GM19328 (cell line): ENCODE results near the gene DGKD.

ENCODE experiments used
- ATAC-seq: cut with Tn5 transposase; IDR thresholded peaks from one replicate; pipeline ENCODE4 v1.9.1; 2021; ENCODE audit warnings: mild to moderate bottlenecking, moderate library complexity; ENCODE audit not compliant: unreplicated experiment

The DGKD gene

GRCh38 chr2:233492078-233492477 lies 137.8 kb downstream of the DGKD start:
- ATAC-seq: no peak

DNA sequence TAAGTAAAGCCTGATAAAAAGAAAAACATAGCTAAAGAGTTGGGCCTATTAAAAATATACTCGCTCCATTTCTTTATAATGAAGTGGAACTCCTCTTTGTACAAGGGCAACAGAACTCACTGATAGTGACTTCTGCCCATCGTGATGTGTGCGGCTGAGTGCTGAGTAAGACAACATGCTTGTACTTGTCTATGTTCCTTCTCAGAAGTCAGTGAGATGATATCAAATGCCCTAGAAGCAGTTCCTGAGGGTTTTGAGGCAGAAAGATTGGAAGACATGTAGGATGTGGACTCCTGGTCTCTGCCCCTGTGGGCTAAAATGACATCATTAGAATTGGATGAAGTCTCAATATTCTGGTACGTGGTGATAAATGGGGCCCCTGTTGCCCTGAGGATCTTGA lies 138.5 kb downstream of the DGKD start:
- ATAC-seq: no peak

- ATAC-seq: no peak
Observed at GRCh38 chr2:233495503-233496496, 141.5 kb downstream of the DGKD start.

DNA sequence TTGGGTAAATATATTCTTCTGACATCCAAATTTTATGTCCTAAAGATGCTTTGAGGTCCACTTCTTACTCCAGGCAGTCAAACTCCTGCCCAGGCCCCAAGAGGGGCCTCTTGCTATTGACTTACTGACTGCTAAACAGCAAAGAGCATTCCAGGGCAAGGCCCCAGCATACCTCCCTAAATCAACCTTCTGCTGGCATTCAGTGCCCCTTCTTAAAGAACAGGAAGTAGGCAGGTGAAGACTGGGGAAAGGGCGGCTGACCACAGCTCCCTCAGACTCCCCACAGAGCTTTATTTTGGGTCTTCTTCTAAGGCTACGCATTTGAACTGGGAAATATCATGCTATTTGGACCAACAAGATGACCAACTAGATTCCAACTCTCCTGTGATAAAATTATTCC lies 143.4 kb downstream of the DGKD start:
- no peak for ATAC-seq

GRCh38 chr2:233498126-233498525 lies 143.8 kb downstream of the DGKD start:
- no peak for ATAC-seq

- ATAC-seq: no peak
Observed at GRCh38 chr2:233499928-233500327, 145.6 kb downstream of the DGKD start.

DNA sequence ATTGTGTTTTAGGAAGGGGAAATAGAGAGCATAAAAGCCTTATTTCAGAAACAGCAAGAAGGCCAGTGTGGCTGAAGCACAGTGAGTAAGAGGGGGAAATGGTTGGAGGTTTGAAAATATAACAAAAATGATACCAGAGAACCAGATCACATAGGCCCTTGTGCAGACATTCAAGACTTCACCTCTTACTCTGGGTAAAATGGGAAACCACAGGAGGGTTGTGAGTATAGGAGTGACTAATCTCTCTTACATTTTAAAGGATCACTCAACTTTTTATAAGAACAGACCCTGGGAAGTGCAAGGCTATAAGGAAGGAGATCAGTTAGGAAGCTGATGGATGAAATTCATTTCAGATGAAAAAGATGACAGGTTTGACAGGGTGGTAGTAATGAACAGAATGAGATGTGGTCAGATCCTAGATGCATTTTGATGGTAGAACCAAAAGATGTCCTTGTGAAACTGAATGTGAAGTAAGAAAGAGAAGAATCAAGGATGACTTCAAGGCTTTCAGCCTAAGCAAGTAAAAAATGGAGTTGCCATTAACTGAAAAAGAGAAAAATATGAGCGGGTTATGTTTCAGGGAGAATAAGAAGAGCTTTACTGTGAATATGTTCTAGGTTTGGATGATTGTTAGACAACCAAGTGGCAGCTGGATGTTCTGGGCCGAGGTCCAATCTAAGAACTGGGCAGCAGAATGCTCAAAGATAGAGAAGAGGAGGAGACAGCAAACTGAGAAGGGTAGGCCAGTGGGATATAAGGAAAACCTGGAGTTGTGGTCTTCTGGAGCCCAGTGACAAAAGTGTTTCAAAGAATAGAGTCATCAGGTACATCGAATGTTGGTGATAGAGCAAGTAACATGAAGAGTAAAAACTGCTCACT lies 147.1 kb downstream of the DGKD start:
- ATAC-seq: no peak

- ATAC-seq: no peak
Observed at GRCh38 chr2:233503481-233503880, 149.2 kb downstream of the DGKD start.

DNA sequence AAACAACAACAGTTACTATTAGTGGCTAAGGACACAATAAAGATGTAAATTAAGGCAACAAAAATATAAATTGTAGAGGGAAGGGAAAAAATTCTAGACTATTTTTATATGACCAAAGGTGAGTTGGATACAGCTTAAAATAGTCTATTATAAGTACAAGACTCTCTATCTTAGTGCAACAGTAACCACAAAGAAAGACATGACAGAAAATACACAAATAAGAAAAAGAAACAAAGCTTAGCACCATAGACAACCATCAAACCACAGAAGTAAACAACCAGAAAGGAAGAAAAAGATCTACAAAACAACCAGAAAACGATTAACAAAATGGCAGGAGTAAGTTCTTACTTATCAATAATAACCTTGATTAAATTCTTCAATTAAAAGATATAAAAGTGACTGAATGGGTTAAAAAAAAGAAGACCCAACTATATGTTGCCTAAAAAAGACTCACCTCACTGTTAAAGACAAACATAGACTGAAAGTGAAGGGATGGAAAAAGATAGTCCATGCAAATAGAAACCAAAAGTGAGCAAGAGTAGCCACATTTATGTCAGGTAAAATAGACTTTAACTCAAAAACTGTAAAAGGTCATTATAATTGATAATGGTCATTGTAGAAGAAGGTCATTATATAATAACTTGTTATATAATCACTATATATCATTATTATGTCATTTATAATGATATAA lies 149.8 kb downstream of the DGKD start:
- ATAC-seq: no peak

DNA sequence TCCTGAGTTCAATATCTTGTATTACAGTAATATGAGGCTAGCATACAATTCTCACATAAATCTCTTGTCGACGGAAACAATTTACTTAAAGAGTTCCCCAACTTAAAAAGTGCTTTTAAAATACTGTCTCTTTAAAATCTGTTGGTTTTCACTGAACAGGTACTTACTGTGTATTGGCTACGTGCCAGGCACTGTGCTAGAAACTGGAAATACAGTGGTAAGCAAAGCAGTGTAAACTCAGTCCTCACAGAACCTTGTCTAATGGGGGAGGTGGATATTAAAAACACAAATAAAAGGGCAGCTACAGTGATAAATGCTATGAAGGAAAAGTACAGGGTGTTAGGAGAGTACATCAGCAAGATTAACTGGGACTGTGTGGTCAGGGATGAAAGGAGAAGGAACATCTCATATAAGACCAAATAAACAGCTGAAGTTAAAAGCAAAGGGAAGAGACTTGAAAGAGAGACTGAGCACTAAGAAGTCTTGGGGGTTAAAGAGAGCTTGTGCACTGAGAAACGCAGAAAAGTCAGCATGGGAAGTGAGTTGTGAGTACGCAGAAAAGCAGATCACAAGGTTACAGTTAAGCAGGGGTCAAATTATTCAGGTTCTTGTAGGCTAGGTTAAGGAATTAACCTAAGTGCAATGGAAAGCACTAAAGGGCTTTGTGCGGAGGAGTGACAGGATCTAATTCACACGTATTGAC lies 159.8 kb downstream of the DGKD start:
- ATAC-seq: no peak

DNA sequence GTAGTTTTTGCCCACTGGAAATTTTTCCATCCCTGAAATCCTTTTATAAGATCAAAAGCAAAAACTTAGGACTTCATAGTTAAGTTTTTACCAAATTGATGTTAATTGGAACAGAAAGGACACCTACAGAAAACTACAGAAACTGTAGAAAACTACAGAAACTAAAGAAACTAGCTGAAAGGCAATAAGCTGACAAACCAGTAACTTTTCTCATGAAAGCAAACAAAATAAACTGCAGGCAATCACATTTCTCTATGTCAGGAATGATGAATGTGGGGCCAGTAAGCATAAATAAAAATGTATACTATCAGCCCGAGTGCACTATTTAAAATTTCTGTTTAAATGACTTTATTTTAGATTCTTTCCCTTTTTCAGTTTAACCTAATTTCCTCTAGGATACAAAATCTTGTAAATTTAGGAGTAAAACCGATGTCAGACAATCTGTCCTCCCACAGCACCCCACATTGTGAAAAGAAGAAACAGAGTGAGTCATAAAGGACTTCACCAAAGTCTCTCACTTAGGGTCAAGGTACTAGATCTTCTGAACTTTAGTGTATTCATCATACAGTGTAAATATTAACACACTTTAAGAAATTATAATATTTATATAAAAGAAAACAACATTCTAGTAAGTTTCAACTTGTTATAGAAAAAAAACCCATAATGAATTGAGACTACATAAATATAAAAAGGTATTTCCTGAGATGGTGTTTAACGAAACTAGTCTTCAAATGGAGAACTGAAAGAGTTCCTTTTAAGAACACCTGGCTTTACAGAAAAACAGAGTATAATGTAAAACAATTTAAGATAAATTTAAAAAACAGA lies 165.7 kb downstream of the DGKD start:
- peak; percentile 64 for ATAC-seq
